ENCODE data around the gene TF.

DNA sequence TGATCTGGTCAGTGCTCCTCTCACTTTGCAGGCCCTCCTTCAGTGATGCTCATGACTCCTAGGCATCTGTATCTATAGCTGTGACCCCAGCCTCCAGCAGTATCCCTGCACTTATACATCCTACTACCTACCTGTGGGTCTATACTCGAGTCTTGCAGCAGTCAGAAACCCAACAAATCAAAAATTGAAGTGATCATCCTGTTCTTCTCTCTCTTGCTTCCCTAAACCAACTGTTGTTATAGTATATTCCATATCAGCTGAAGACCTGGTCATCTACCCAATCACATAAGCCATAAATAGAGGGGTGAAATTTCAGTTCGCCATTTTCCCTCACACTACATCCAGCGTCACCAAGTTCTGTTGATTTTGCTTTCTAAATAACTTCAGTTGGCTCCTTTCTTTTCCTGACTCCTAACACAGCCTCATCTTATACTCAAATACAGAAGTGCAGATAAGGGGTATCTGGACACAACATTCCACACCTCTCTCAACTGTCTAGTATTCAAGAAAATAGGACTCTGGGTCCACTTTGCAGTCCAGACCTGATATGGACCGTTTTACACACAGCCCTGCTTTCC is 33.5 kb downstream of the TF start:
- TF ChIP-seq, protein P1, sequence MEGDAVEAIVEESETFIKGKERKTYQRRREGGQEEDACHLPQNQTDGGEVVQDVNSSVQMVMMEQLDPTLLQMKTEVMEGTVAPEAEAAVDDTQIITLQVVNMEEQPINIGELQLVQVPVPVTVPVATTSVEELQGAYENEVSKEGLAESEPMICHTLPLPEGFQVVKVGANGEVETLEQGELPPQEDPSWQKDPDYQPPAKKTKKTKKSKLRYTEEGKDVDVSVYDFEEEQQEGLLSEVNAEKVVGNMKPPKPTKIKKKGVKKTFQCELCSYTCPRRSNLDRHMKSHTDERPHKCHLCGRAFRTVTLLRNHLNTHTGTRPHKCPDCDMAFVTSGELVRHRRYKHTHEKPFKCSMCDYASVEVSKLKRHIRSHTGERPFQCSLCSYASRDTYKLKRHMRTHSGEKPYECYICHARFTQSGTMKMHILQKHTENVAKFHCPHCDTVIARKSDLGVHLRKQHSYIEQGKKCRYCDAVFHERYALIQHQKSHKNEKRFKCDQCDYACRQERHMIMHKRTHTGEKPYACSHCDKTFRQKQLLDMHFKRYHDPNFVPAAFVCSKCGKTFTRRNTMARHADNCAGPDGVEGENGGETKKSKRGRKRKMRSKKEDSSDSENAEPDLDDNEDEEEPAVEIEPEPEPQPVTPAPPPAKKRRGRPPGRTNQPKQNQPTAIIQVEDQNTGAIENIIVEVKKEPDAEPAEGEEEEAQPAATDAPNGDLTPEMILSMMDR (IDR thresholded peaks at IDR 0.05): no peak
- no peak for TF ChIP-seq POLR2A (IDR thresholded peaks at IDR 0.05)
